ENCODE results near the gene STK32C.

DNA sequence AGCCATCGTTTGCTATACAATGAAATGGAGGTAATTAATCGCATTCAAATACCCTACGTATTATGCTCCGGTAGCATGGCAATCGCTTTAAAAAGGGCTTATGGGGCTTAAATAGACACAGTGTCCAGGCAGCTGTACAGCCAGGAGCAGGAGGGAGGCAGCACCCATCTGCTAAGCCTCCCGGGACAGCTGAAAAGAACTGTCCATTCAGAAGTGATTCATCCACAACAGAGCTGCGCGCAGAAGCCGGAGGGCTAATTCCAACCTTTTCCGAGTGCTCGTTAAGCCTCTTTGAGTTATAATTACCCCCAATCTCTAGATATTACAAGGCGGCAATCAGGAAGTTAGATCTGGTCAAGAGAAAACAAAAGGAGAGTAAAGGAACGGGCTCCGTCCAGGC, 62.7 kb downstream of the STK32C start:
- TF ChIP-seq POLR2AphosphoS5 (IDR thresholded peaks at IDR 0.05; ENCODE audit: low read depth, low read length): no peak
- TF ChIP-seq, protein P1, sequence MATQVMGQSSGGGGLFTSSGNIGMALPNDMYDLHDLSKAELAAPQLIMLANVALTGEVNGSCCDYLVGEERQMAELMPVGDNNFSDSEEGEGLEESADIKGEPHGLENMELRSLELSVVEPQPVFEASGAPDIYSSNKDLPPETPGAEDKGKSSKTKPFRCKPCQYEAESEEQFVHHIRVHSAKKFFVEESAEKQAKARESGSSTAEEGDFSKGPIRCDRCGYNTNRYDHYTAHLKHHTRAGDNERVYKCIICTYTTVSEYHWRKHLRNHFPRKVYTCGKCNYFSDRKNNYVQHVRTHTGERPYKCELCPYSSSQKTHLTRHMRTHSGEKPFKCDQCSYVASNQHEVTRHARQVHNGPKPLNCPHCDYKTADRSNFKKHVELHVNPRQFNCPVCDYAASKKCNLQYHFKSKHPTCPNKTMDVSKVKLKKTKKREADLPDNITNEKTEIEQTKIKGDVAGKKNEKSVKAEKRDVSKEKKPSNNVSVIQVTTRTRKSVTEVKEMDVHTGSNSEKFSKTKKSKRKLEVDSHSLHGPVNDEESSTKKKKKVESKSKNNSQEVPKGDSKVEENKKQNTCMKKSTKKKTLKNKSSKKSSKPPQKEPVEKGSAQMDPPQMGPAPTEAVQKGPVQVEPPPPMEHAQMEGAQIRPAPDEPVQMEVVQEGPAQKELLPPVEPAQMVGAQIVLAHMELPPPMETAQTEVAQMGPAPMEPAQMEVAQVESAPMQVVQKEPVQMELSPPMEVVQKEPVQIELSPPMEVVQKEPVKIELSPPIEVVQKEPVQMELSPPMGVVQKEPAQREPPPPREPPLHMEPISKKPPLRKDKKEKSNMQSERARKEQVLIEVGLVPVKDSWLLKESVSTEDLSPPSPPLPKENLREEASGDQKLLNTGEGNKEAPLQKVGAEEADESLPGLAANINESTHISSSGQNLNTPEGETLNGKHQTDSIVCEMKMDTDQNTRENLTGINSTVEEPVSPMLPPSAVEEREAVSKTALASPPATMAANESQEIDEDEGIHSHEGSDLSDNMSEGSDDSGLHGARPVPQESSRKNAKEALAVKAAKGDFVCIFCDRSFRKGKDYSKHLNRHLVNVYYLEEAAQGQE (IDR thresholded peaks at IDR 0.05; ENCODE audit: insufficient read depth in 1 of 2, low read depth in 2 of 2, low read length in 2 of 2): no peak

Data from PFSK-1 (cell line).